Mesendoderm (in vitro differentiated cells): ENCODE results near the gene AMFR.

Experiments used
- DNase-seq: peaks from one replicate; pipeline ENCODE4 v3.0.0; 2013
- H2AK5ac ChIP-seq: 2 replicates; pipeline ENCODE4 v1.6.1; 2013; ENCODE audit warnings: low read length, inconsistent platforms
- H2BK120ac ChIP-seq: 2 replicates; pipeline ENCODE4 v1.6.1; 2013; ENCODE audit warnings: low read depth, mild to moderate bottlenecking, low read length, moderate library complexity, mixed read lengths
- H2BK15ac ChIP-seq: replicated peaks from 2 replicates; pipeline ENCODE4 v1.6.1; 2013; ENCODE audit warnings: low read depth, mild to moderate bottlenecking, moderate library complexity
- H2BK5ac ChIP-seq: 2 replicates; pipeline ENCODE4 v1.6.1; 2013; ENCODE audit warnings: low read length, inconsistent platforms
- H3K18ac ChIP-seq: 2 replicates; pipeline ENCODE4 v1.6.1; 2013; ENCODE audit warnings: mild to moderate bottlenecking, low read length, mixed read lengths
- H3K23ac ChIP-seq: one replicate; pipeline ENCODE4 v1.6.1; 2013; ENCODE audit warnings: low read length
- H3K27ac ChIP-seq: 2 replicates; pipeline ENCODE4 v1.5.1; 2013; ENCODE audit warnings: low read depth, mild to moderate bottlenecking, inconsistent platforms, low read length, moderate library complexity
- H3K27me3 ChIP-seq: 2 replicates; pipeline ENCODE4 v1.6.1; 2013; ENCODE audit warnings: low read length, control low read depth, mild to moderate bottlenecking, inconsistent platforms; ENCODE audit not compliant: insufficient read depth, poor library complexity
- H3K36me3 ChIP-seq: 2 replicates; pipeline ENCODE4 v1.6.1; 2013; ENCODE audit warnings: low read length, inconsistent platforms; ENCODE audit not compliant: control insufficient read depth, insufficient read depth
- H3K4ac ChIP-seq: one replicate; pipeline ENCODE4 v1.6.1; 2013; ENCODE audit warnings: low read depth, mild to moderate bottlenecking, low read length, moderate library complexity
- H3K4me1 ChIP-seq: 2 replicates; pipeline ENCODE4 v1.6.1; 2013; ENCODE audit warnings: low read depth, low read length, inconsistent platforms; ENCODE audit not compliant: control insufficient read depth
- H3K4me2 ChIP-seq: 2 replicates; pipeline ENCODE4 v1.6.1; 2013; ENCODE audit warnings: low read length
- H3K4me3 ChIP-seq: 2 replicates; pipeline ENCODE4 v1.5.1; 2013; ENCODE audit warnings: mild to moderate bottlenecking, low read length
- H3K56ac ChIP-seq: one replicate; pipeline ENCODE4 v1.6.1; 2013; ENCODE audit warnings: low read length
- H3K79me1 ChIP-seq: 2 replicates; pipeline ENCODE4 v1.6.1; 2013; ENCODE audit warnings: low read length, inconsistent platforms
- H3K79me2 ChIP-seq: 2 replicates; pipeline ENCODE4 v1.6.1; 2013; ENCODE audit warnings: mild to moderate bottlenecking, low read length; ENCODE audit not compliant: control insufficient read depth, insufficient read depth
- H3K9ac ChIP-seq: 2 replicates; pipeline ENCODE4 v1.6.1; 2013; ENCODE audit warnings: low read length, inconsistent platforms
- H4K5ac ChIP-seq: one replicate; pipeline ENCODE4 v1.6.1; 2013; ENCODE audit warnings: low read length
- H4K8ac ChIP-seq: one replicate; pipeline ENCODE4 v1.6.1; 2013; ENCODE audit warnings: low read depth, mild to moderate bottlenecking, control low read depth, low read length, moderate library complexity
- WGBS: extraction: QIAGEN DNeasy Blood & Tissue Kit; methylation state at CpG from one replicate; pipeline ENCODE4 v1.1.7; 2013; ENCODE audit warnings: low lambda C conversion rate, missing lambda C conversion rate; ENCODE audit not compliant: insufficient coverage; ENCODE audit errors: extremely low coverage; 5-methylcytosine and 5-hydroxymethylcytosine counted together

The AMFR gene

GRCh38 chr16:56436258-56436657 is 10.9 kb upstream of the AMFR start:
- H3K27me3 ChIP-seq: no peaks in the 10 kb centered on the region
- H3K4me3 ChIP-seq: no peak overlapping the region
- H4K8ac ChIP-seq: no peak overlapping the region
- no peak overlapping the region for H2AK5ac ChIP-seq
- H3K4me2 ChIP-seq: no peak overlapping the region
- no peak overlapping the region for H4K5ac ChIP-seq
- peak; percentile 42 for DNase-seq
- H2BK120ac ChIP-seq: no peak overlapping the region
- H3K23ac ChIP-seq: no peak overlapping the region
- H3K9ac ChIP-seq: no peak overlapping the region
- H3K79me2 ChIP-seq: no peaks in the 10 kb centered on the region
- H3K18ac ChIP-seq: no peak overlapping the region
- no peak overlapping the region for H2BK5ac ChIP-seq
- H3K79me1 ChIP-seq: peaks cover 1% of the 10 kb centered on the region
- H2BK15ac ChIP-seq: no peak overlapping the region
- no peaks in the 10 kb centered on the region for H3K36me3 ChIP-seq
- H3K4ac ChIP-seq: no peak overlapping the region
- no peak overlapping the region for H3K56ac ChIP-seq
- H3K27ac ChIP-seq: no peak overlapping the region
- no peaks in the 10 kb centered on the region for H3K4me1 ChIP-seq

- Histone ChIP-seq H3K4me2 (no peak overlapping the region), H3K27me3 (no peaks in the 10 kb centered on the region), H3K23ac (no peak overlapping the region), H3K9ac (no peak overlapping the region), H3K4me1 (peaks cover 3% of the 10 kb centered on the region), H2BK120ac (no peak overlapping the region), H2BK5ac (no peak overlapping the region), H3K4me3 (no peak overlapping the region), H3K4ac (no peak overlapping the region), H3K36me3 (peaks cover 2% of the 10 kb centered on the region), H3K27ac (no peak overlapping the region), H3K79me1 (peaks cover 5% of the 10 kb centered on the region), H4K5ac (no peak overlapping the region), H2BK15ac (no peak overlapping the region), H4K8ac (no peak overlapping the region), H3K56ac (no peak overlapping the region), H2AK5ac (no peak overlapping the region), H3K79me2 (peaks cover 4% of the 10 kb centered on the region), H3K18ac (no peak overlapping the region)
- no CpG with 5 or more reads among the region's 1 CpG for WGBS
- no peak for DNase-seq
Observed at GRCh38 chr16:56428091-56428490, 2.7 kb upstream of the AMFR start.

- Histone ChIP-seq H2BK5ac (no peak overlapping the region), H3K4me3 (no peak overlapping the region), H2BK15ac (no peak overlapping the region), H3K79me1 (peaks cover 11% of the 10 kb centered on the region), H3K23ac (no peak overlapping the region), H3K56ac (no peak overlapping the region), H3K27me3 (no peaks in the 10 kb centered on the region), H3K9ac (no peak overlapping the region), H4K5ac (no peak overlapping the region), H3K27ac (no peak overlapping the region), H2AK5ac (no peak overlapping the region), H3K18ac (no peak overlapping the region), H3K4me1 (peaks cover 16% of the 10 kb centered on the region), H2BK120ac (no peak overlapping the region), H3K79me2 (peaks cover 14% of the 10 kb centered on the region), H3K4me2 (no peak overlapping the region), H3K36me3 (peaks cover 2% of the 10 kb centered on the region), H3K4ac (no peak overlapping the region), H4K8ac (no peak overlapping the region)
- WGBS: no CpG with 5 or more reads among the region's 4 CpGs
- DNase-seq: no peak
Observed at GRCh38 chr16:56426585-56426984, 1.2 kb upstream of the AMFR start.

- Histone ChIP-seq H3K27ac (peak overlapping the region; percentile 87), H3K4me3 (peak overlapping the region; percentile 79), H2BK120ac (peak overlapping the region; percentile 82), H4K8ac (peak overlapping the region; percentile 70), H3K79me1 (peaks cover 11% of the 10 kb centered on the region), H2BK5ac (peak overlapping the region; percentile 37), H3K4me1 (peaks cover 16% of the 10 kb centered on the region), H4K5ac (no peak overlapping the region), H3K79me2 (peaks cover 19% of the 10 kb centered on the region), H3K9ac (peak overlapping the region; percentile 88), H3K36me3 (no peaks in the 10 kb centered on the region), H3K4ac (peak overlapping the region; percentile 99), H2AK5ac (no peak overlapping the region), H3K23ac (no peak overlapping the region), H3K56ac (peak overlapping the region; percentile 93), H3K4me2 (peak overlapping the region; percentile 36), H3K18ac (peak overlapping the region; percentile 100), H3K27me3 (no peaks in the 10 kb centered on the region), H2BK15ac (peak overlapping the region; percentile 74)
- no CpG with 5 or more reads among the region's 79 CpGs for WGBS
- peak; percentile 61 for DNase-seq
Observed at GRCh38 chr16:56424791-56425438, 430 bp downstream of the AMFR start.

GRCh38 chr16:56424404-56424764 is 961 bp downstream of the AMFR start:
- peak; percentile 61 for DNase-seq
- H3K56ac ChIP-seq: peak overlapping the region; percentile 93
- peaks cover 22% of the 10 kb centered on the region for H3K79me2 ChIP-seq
- H3K4me1 ChIP-seq: peaks cover 16% of the 10 kb centered on the region
- no peak overlapping the region for H3K23ac ChIP-seq
- H3K4ac ChIP-seq: peak overlapping the region; percentile 99
- H4K8ac ChIP-seq: no peak overlapping the region
- peaks cover 11% of the 10 kb centered on the region for H3K79me1 ChIP-seq
- H2BK15ac ChIP-seq: no peak overlapping the region
- H2BK120ac ChIP-seq: peak overlapping the region; percentile 82
- H3K27me3 ChIP-seq: no peaks in the 10 kb centered on the region
- H2AK5ac ChIP-seq: no peak overlapping the region
- peak overlapping the region; percentile 88 for H3K9ac ChIP-seq
- no peak overlapping the region for H4K5ac ChIP-seq
- WGBS: no CpG with 5 or more reads among the region's 16 CpGs
- H3K18ac ChIP-seq: peak overlapping the region; percentile 100
- H3K4me3 ChIP-seq: peak overlapping the region; percentile 79
- H3K36me3 ChIP-seq: no peaks in the 10 kb centered on the region
- peak overlapping the region; percentile 31 for H3K4me2 ChIP-seq
- no peak overlapping the region for H2BK5ac ChIP-seq
- H3K27ac ChIP-seq: peak overlapping the region; percentile 87
